NB4 (cell line): ENCODE data around the gene CUX1.

Experiments
- DNase-seq: peaks from one replicate; pipeline ENCODE4 v3.0.0; 2010; ENCODE audit warnings: low read depth
- H3K4me3 ChIP-seq: one replicate; pipeline ENCODE4 v1.5.1; 2011; ENCODE audit warnings: mild to moderate bottlenecking, low read depth, low read length, moderate library complexity
- CTCF ChIP-seq: IDR thresholded peaks from one replicate; pipeline ENCODE4 v1.5.1; 2012; ENCODE audit warnings: low read depth, low read length
- MAX ChIP-seq: IDR thresholded peaks from 2 replicates; pipeline ENCODE4 v1.6.1; 2011; ENCODE audit warnings: low read depth, low read length
- MYC ChIP-seq: IDR thresholded peaks from 2 replicates; pipeline ENCODE4 v1.6.1; 2011; ENCODE audit warnings: low read depth, low read length
- POLR2A ChIP-seq: IDR thresholded peaks from 2 replicates; pipeline ENCODE4 v1.6.1; 2011; ENCODE audit warnings: mild to moderate bottlenecking; ENCODE audit not compliant: insufficient read length; ENCODE audit errors: extremely low read depth

Gene CUX1

GRCh38 chr7:101911800-101912715 is 94.6 kb downstream of the CUX1 start:
- peak; percentile 71 for TF ChIP-seq MYC
- TF ChIP-seq CTCF, result no peak
- TF ChIP-seq MAX, result peak; percentile 55; the same call in 1 of the 2 replicates
- TF ChIP-seq POLR2A, result no peak
- H3K4me3 ChIP-seq, result no peak overlapping the region
- peak; percentile 60 for DNase-seq

GRCh38 chr7:101912716-101913110 is 95.3 kb downstream of the CUX1 start:
- no peak for DNase-seq
- no peak for TF ChIP-seq CTCF
- H3K4me3 ChIP-seq, result no peak overlapping the region

GRCh38 chr7:101913247-101913721 is 95.9 kb downstream of the CUX1 start:
- DNase-seq, result no peak
- TF ChIP-seq POLR2A, result no peak
- no peak for TF ChIP-seq MYC
- no peak for TF ChIP-seq CTCF
- TF ChIP-seq MAX, result no peak
- H3K4me3 ChIP-seq, result no peak overlapping the region

GRCh38 chr7:101913851-101914250 is 96.4 kb downstream of the CUX1 start:
- no peak overlapping the region for H3K4me3 ChIP-seq
- no peak for TF ChIP-seq MAX
- TF ChIP-seq MYC, result no peak
- TF ChIP-seq CTCF, result no peak
- no peak for TF ChIP-seq POLR2A
- DNase-seq, result no peak

DNA sequence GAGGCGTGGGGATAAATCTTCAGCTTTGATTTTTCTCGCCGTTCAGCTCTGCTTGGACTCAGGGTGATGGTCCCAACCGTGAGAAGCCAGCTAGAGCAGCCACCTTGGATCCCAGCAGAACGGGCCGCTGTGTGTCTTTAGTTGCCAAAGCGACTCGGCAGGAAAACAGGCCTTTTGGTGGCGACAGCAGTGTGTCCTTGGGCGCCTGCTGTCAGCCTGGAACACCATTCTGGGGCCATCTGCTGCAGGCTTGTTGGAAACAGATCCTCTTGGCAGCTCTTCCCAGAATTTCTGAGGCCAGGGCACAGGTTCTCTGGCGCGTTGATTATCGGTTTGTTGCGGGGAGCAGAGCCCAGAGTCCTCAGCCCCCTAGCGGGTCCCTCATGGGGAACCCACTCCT is 97.6 kb downstream of the CUX1 start:
- no peak for DNase-seq
- no peak overlapping the region for H3K4me3 ChIP-seq
- TF ChIP-seq POLR2A (no peak), MYC (no peak), CTCF (no peak), MAX (no peak)
